Astrocyte of the spinal cord (primary cell): ENCODE results near the gene POLR1E.

ENCODE experiments used
- DNase-seq: peaks from one replicate; pipeline ENCODE4 v3.0.0; 2011; ENCODE audit warnings: low read depth, low spot score
- H3K4me3 ChIP-seq: 2 replicates; pipeline ENCODE4 v1.5.1; 2011; ENCODE audit warnings: low read depth, mild to moderate bottlenecking, low read length, moderate library complexity
- CTCF ChIP-seq: IDR thresholded peaks from 2 replicates; pipeline ENCODE4 v1.5.1; 2012; ENCODE audit warnings: low read depth, mild to moderate bottlenecking, low read length, inconsistent platforms
- in situ Hi-C: cut with HindIII; loops from 2 replicates; pipeline ENCODE4 v1.10.0; 2017; ENCODE audit warnings: low sequenced_read_pairs

The POLR1E gene

GRCh38 chr9:37550781-37551180 is 65.0 kb downstream of the POLR1E start:
- TF ChIP-seq CTCF = no peak
- in situ Hi-C loops = no loop called here
- peak; percentile 47 for DNase-seq
- no peak overlapping the region for H3K4me3 ChIP-seq

GRCh38 chr9:37551468-37551867 is 65.7 kb downstream of the POLR1E start:
- in situ Hi-C loops = no loop called here
- no peak for TF ChIP-seq CTCF
- DNase-seq = no peak
- H3K4me3 ChIP-seq = no peak overlapping the region

GRCh38 chr9:37551888-37552287 is 66.1 kb downstream of the POLR1E start:
- no peak for TF ChIP-seq CTCF
- in situ Hi-C loops = no loop called here
- DNase-seq = no peak

More at GRCh38 chr9:37551888-37552287, 66.1 kb downstream of the POLR1E start:
- no peak overlapping the region for H3K4me3 ChIP-seq
